Suprapubic skin (tissue), 4 donors: ENCODE results near the gene LOX.
A peak's percentile ranks its signal among the peaks of the same experiment; 100 is the strongest.

Experiments
- POLR2A ChIP-seq, 2 donors: fragments of 450-650 bp; IDR thresholded peaks; one replicate each; pipeline ENCODE4 v1.6.1; 2017; ENCODE audit warnings: antibody characterized with exemption in 2 of 2, mild to moderate bottlenecking in 2 of 2, moderate library complexity in 2 of 2
- POLR2AphosphoS5 ChIP-seq, 3 donors: sonication (generic); formaldehyde crosslinking; IDR thresholded peaks; one replicate each; pipeline ENCODE4 v1.6.1; 2017; ENCODE audit warnings: antibody characterized with exemption in 3 of 3

DNA sequence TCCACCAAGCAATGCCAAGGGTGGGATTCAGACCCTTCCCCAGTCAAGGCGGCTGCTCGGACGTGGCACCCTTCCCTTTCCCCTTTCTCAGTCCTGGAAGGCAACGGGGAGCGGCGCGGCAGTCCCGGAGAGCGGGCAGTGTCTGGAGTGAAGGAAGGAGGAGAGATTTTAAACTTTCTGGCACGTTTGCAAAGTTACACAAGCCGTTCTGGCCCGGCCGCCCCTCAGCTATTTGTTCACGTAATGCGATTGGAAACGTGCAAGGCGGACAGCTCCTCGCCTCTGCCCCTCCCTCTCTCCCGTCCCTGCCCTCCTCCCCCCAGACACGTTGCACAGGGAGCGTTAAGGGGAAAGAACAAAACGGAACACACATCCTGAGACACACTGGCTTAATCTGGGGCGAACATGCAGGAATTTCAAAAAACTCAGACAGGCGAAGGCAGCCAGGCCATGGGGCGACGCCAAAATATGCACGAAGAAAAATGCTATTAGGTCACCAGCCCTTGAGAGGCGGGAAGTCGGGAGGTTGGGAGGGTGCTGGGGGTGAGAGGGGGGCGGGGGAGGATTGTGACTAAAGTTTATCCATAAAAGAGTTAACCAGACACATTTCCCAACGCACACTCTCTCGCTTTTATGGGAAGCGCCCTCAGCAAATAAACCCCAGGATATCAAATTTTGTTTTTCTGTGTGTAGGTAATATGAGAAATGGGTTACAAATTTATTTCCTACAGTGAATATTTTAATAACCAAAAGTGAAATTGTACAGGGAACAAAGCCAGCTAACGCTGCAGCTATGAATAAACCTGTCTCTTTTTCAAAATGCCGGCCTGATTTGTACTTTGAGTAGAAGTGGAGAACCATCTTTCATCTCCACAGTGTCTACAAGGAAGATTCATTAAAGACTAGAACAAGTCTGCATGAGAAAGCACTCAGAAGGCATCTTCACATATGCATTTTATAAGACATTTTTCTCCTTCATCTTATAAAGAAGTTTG is at the start of gene LOX:
- TF ChIP-seq POLR2A (IDR thresholded peaks at IDR 0.05): no peak
- peak in 2 of 3 donors; percentile 39 to 56 for TF ChIP-seq POLR2AphosphoS5 (IDR thresholded peaks at IDR 0.05)
